H1 (cell line): ENCODE data around the gene JPH3. TPM values are rescaled to one million over a fixed set of nuclear protein-coding genes. Genes with fewer than 3 reads are reported as not detected.

ENCODE experiments used
- CTCF ChIA-PET: fragments of 300-600 bp; sonication (Branson Sonifier 250); formaldehyde crosslinking; loops from one replicate; lab custom pipeline; 2021; ENCODE audit not compliant: partially characterized antibody; lab: Charles Lee
- POLR2A ChIA-PET: fragments of 300-600 bp; sonication (Branson Sonifier 250); formaldehyde crosslinking; loops from one replicate; lab custom pipeline; 2021; ENCODE audit warnings: inconsistent platforms; ENCODE audit not compliant: partially characterized antibody; lab: Charles Lee
- DNase-seq, 2 experiments: peaks; one replicate each; pipeline versions ENCODE4 v3.0.0 to v3.0.0-alpha.2; 2010 to 2022; ENCODE audit warnings: low spot score in 2 of 2, low read depth in 1 of 2, mixed read lengths in 1 of 2
- FAIRE-seq: peaks from 2 replicates; lab custom pipeline; 2011; peaks lifted over from hg19 to GRCh38; lab: Jason Lieb, UNC
- H2AFZ ChIP-seq: 2 replicates; pipeline ENCODE4 v1.8.1; 2012; ENCODE audit warnings: low read length, inconsistent platforms
- H2AK5ac ChIP-seq: 2 replicates; pipeline ENCODE4 v1.6.1; 2013; ENCODE audit warnings: low read depth, low read length
- H2BK120ac ChIP-seq: replicated peaks from 2 replicates; pipeline ENCODE3; 2013; ENCODE audit warnings: low read depth, low read length, inconsistent platforms
- H2BK12ac ChIP-seq: 2 replicates; pipeline ENCODE4 v1.6.1; 2013; ENCODE audit warnings: low read depth, low read length
- H2BK15ac ChIP-seq: 2 replicates; pipeline ENCODE4 v1.6.1; 2013; ENCODE audit warnings: low read length
- H2BK20ac ChIP-seq: 2 replicates; pipeline ENCODE4 v1.6.1; 2013; ENCODE audit warnings: low read length
- H2BK5ac ChIP-seq: 2 replicates; pipeline ENCODE4 v1.6.1; 2013; ENCODE audit warnings: low read depth, low read length
- H3K14ac ChIP-seq: 2 replicates; pipeline ENCODE4 v1.6.1; 2013; ENCODE audit warnings: inconsistent platforms; ENCODE audit not compliant: insufficient read length
- H3K18ac ChIP-seq: 2 replicates; pipeline ENCODE4 v1.6.1; 2013; ENCODE audit warnings: low read length; ENCODE audit errors: extremely low read depth
- H3K23ac ChIP-seq: 2 replicates; pipeline ENCODE4 v1.6.1; 2013; ENCODE audit warnings: inconsistent platforms; ENCODE audit not compliant: insufficient read length
- H3K23me2 ChIP-seq: 2 replicates; pipeline ENCODE4 v1.6.1; 2013; ENCODE audit warnings: low read depth, low read length
- H3K27ac ChIP-seq: 2 replicates; pipeline ENCODE4 v1.6.1; 2011; ENCODE audit warnings: low read depth, low read length, inconsistent platforms
- H3K27me3 ChIP-seq, 4 experiments: replicated peaks in 1 of 4; 1 replicate in 1 of 4; 2 replicates in 3 of 4; pipeline versions ENCODE4 v1.6.1 to v1.8.1; 2011 to 2013; ENCODE audit warnings: low read length in 3 of 4, mild to moderate bottlenecking in 3 of 4, inconsistent platforms in 2 of 4, mixed read lengths in 2 of 4, moderate library complexity in 1 of 4; ENCODE audit not compliant: control insufficient read depth in 3 of 4, insufficient read depth in 3 of 4; ENCODE audit errors: extremely low read depth in 1 of 4
- H3K36me3 ChIP-seq, 4 experiments: 2 replicates each; pipeline versions ENCODE4 v1.6.1 to v1.8.1; 2011 to 2013; ENCODE audit warnings: mild to moderate bottlenecking in 4 of 4, low read length in 3 of 4, moderate library complexity in 2 of 4, control low read depth in 1 of 4, inconsistent platforms in 1 of 4; ENCODE audit not compliant: insufficient read depth in 4 of 4, control insufficient read depth in 2 of 4
- H3K4ac ChIP-seq: replicated peaks from 2 replicates; pipeline ENCODE3; 2013; ENCODE audit warnings: low read length, low read depth, mixed read lengths, inconsistent platforms; ENCODE audit not compliant: insufficient read length
- H3K4me1 ChIP-seq, 4 experiments: replicated peaks in 1 of 4; 1 replicate in 1 of 4; 2 replicates in 3 of 4; pipeline versions ENCODE4 v1.6.1 to v1.8.1; 2011 to 2013; ENCODE audit warnings: low read length in 3 of 4, inconsistent platforms in 2 of 4, mixed read lengths in 1 of 4; ENCODE audit not compliant: insufficient read depth in 4 of 4, control insufficient read depth in 3 of 4
- H3K4me2 ChIP-seq, 2 experiments: 2 replicates each; pipeline versions ENCODE4 v1.6.1 to v1.8.1; 2011 to 2013; ENCODE audit warnings: low read depth in 2 of 2, low read length in 2 of 2, control low read depth in 1 of 2, inconsistent platforms in 1 of 2, mild to moderate bottlenecking in 1 of 2; ENCODE audit not compliant: insufficient read depth in 1 of 2
- H3K4me3 ChIP-seq, 4 experiments: fragments of 200-600, 300-600 bp in 1 of 4; sonication (generic), shearing (Covaris generic), sonication (Bioruptor Twin) in 1 of 4; 2 replicates each; pipeline versions ENCODE4 v1.5.1 to v1.8.1; 2011 to 2016; ENCODE audit warnings: low read length in 4 of 4, low read depth in 3 of 4, control low read depth in 2 of 4, inconsistent platforms in 2 of 4, mild to moderate bottlenecking in 2 of 4, mixed read lengths in 1 of 4, moderate library complexity in 1 of 4; ENCODE audit not compliant: insufficient read depth in 2 of 4; ENCODE audit errors: extremely low read depth in 1 of 4
- H3K56ac ChIP-seq: replicated peaks from 2 replicates; pipeline ENCODE3; 2013; ENCODE audit warnings: low read depth, mild to moderate bottlenecking, mixed read lengths, low read length, inconsistent platforms; ENCODE audit not compliant: insufficient read length
- H3K79me1 ChIP-seq: 2 replicates; pipeline ENCODE4 v1.6.1; 2013; ENCODE audit warnings: low read depth, low read length, control low read depth
- H3K79me2 ChIP-seq, 2 experiments: 2 replicates each; pipeline versions ENCODE4 v1.6.1 to v1.8.1; 2012 to 2013; ENCODE audit warnings: low read length in 2 of 2, mild to moderate bottlenecking in 2 of 2, inconsistent platforms in 1 of 2; ENCODE audit not compliant: insufficient read depth in 2 of 2, control insufficient read depth in 1 of 2
- H3K9ac ChIP-seq, 4 experiments: replicated peaks in 1 of 4; 1 replicate in 1 of 4; 2 replicates in 3 of 4; pipeline versions ENCODE4 v1.6.1 to v1.8.1; 2011 to 2013; ENCODE audit warnings: low read depth in 3 of 4, low read length in 3 of 4, control low read depth in 2 of 4, mild to moderate bottlenecking in 2 of 4, moderate library complexity in 2 of 4, inconsistent platforms in 1 of 4; ENCODE audit errors: extremely low read depth in 1 of 4
- H3K9me3 ChIP-seq, 2 experiments: 2 replicates each; pipeline versions ENCODE4 v1.6.1 to v1.8.1; 2012 to 2013; ENCODE audit warnings: mild to moderate bottlenecking in 2 of 2, moderate library complexity in 2 of 2, control low read depth in 1 of 2, inconsistent platforms in 1 of 2, low read depth in 1 of 2, low read length in 1 of 2, mixed read lengths in 1 of 2; ENCODE audit not compliant: insufficient read depth in 2 of 2
- H4K20me1 ChIP-seq, 2 experiments: replicated peaks in 1 of 2; 2 replicates each; pipeline versions ENCODE3 to v1.8.1; 2011 to 2013; ENCODE audit warnings: inconsistent platforms in 2 of 2, low read length in 2 of 2, mild to moderate bottlenecking in 1 of 2; ENCODE audit not compliant: insufficient read depth in 2 of 2, control insufficient read depth in 1 of 2
- H4K5ac ChIP-seq: 2 replicates; pipeline ENCODE4 v1.6.1; 2013; ENCODE audit warnings: low read length, low read depth, mixed read lengths, inconsistent platforms; ENCODE audit not compliant: insufficient read length
- H4K8ac ChIP-seq: 2 replicates; pipeline ENCODE4 v1.8.0; 2013; ENCODE audit warnings: mild to moderate bottlenecking, moderate library complexity, low read length, inconsistent platforms; ENCODE audit not compliant: insufficient read depth; ENCODE audit errors: extremely low read depth
- H4K91ac ChIP-seq: replicated peaks from 2 replicates; pipeline ENCODE3; 2013; ENCODE audit warnings: low read length, mixed read lengths, inconsistent platforms; ENCODE audit not compliant: insufficient read length
- CBX8 ChIP-seq: fragments of 300-800, 300-1000 bp; sonication (generic); IDR thresholded peaks from 2 replicates; pipeline ENCODE4 v1.7.1; 2016; ENCODE audit warnings: low read depth, low read length, borderline replicate concordance
- FOSL1 ChIP-seq: IDR thresholded peaks from 2 replicates; pipeline ENCODE4 v1.6.1; 2011; ENCODE audit warnings: mild to moderate bottlenecking, low read depth, low read length, moderate library complexity; ENCODE audit not compliant: insufficient read depth
- KDM1A ChIP-seq: fragments of 200-600, 300-600 bp; sonication (generic); IDR thresholded peaks from 2 replicates; pipeline ENCODE4 v1.7.1; 2016; ENCODE audit warnings: mild to moderate bottlenecking, low read length, borderline replicate concordance
- KDM4A ChIP-seq: IDR thresholded peaks from one replicate; pipeline ENCODE4 v1.7.1; 2012; ENCODE audit warnings: low read depth, mild to moderate bottlenecking, moderate library complexity, low read length, inconsistent platforms; ENCODE audit not compliant: severe bottlenecking
- KDM5A ChIP-seq: fragments of 200-600 bp; IDR thresholded peaks from 2 replicates; pipeline ENCODE4 v1.7.1; 2012; ENCODE audit warnings: mild to moderate bottlenecking, low read length, inconsistent platforms, mixed read lengths
- RBBP5 ChIP-seq: IDR thresholded peaks from 2 replicates; pipeline ENCODE4 v1.7.1; 2012; ENCODE audit warnings: low read depth, mild to moderate bottlenecking, inconsistent platforms, low read length, moderate library complexity, borderline replicate concordance
- WGBS, 2 experiments: shearing (Covaris generic) in 1 of 2; methylation state at CpG; one replicate each; pipeline versions ENCODE4 v1.1.6 to v1.1.7; 2013 to 2015; ENCODE audit warnings: low lambda C conversion rate in 2 of 2, mixed read lengths in 2 of 2, inconsistent platforms in 1 of 2, low coverage in 1 of 2, missing lambda C conversion rate in 1 of 2; ENCODE audit not compliant: insufficient replicate concordance in 2 of 2, insufficient coverage in 1 of 2, insufficient read length in 1 of 2; ENCODE audit errors: extremely low coverage in 1 of 2, missing lambda C conversion rate in 1 of 2; 5-methylcytosine and 5-hydroxymethylcytosine counted together
- polyA plus RNA-seq, 7 experiments: library from polyadenylated mRNA; depleted of rRNA in 3 of 7; stranded (reverse) in 5 of 7; unstranded in 2 of 7; fragments of >200 nt in 5 of 7; fragments of 200-250 nt in 2 of 7; gene quantifications; 1 replicate in 5 of 7; 2 replicates in 1 of 7; 4 replicates in 1 of 7; pipeline versions ENCODE4 v1.2.1 to v1.2.3, GENCODE V29; 2011 to 2013; ENCODE audit warnings: missing spikeins in 2 of 7, mixed read lengths in 2 of 7
- total RNA-seq: library from RNA; stranded (reverse); fragmentation: NEBNext Ultra II Directional; extraction: Animal tissue kit (Norgen Biotek cat#: 25700); gene quantifications from 2 replicates; pipeline ENCODE4 v1.2.1, GENCODE V29; 2021

The JPH3 gene
- total and polyA plus RNA-seq, 2 of the 8 experiments (the other 6 are each of a cell fraction or from before 2014, with no cell fraction given): 10.3 to 28.3 TPM

DNA sequence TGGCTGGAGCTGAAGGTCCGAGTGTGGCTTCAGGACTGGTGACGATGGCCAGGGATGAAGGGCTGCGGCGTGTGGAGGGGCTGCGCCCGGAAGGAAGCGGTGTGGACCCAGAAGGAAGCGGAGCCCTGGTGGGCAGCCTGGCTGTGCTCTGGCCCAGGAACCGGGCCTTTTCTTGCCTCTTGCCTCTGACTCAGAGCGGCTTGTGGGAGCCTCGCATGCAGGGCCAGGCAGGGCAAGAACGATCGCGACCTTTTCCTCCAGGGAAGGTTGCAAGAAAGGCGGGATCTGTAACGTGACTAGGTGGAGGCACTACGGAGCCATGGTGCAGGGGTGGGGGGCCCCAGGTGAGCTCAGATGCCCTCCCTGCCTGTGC lies 78.0 kb downstream of the JPH3 start:
- H3K9ac ChIP-seq: no peak overlapping the region
- POLR2A ChIA-PET: interaction anchor here (0.7 kb wide), 1 partner anchor 29 kb away, joined by 3 read pairs; no protein-coding TSS in a partner anchor
- H3K4me1 ChIP-seq: peaks cover 0 to 2% (median under 1%) of the 10 kb centered on the region in 4 experiments; a peak in 3 of 7 replicates
- H3K14ac ChIP-seq: no peak overlapping the region
- WGBS, 2 experiments: 89% methylated on average over 14 of the region's 17 CpGs; no CpG with 5 or more reads in 1 of the 2 experiments
- no peak overlapping the region for H3K56ac ChIP-seq
- no peak overlapping the region for H2BK5ac ChIP-seq
- H2AFZ ChIP-seq: no peak overlapping the region
- no peaks in the 10 kb centered on the region for H3K23me2 ChIP-seq
- H4K8ac ChIP-seq: no peak overlapping the region
- no peak overlapping the region; the same call in 1 of the 2 replicates for H3K27ac ChIP-seq
- H3K79me1 ChIP-seq: no peaks in the 10 kb centered on the region; the same call in 1 of the 2 replicates
- H2BK12ac ChIP-seq: no peak overlapping the region
- H2BK15ac ChIP-seq: no peak overlapping the region
- H3K23ac ChIP-seq: no peak overlapping the region
- no peak overlapping the region for H3K4me2 ChIP-seq
- no peak overlapping the region for H2BK20ac ChIP-seq
- H4K20me1 ChIP-seq: peaks cover 6 to 14% of the 10 kb centered on the region in 2 experiments
- no peak overlapping the region for H3K18ac ChIP-seq
- no peak overlapping the region for H3K4me3 ChIP-seq
- no peak overlapping the region for H2AK5ac ChIP-seq
- H3K9me3 ChIP-seq: no peaks in the 10 kb centered on the region
- FAIRE-seq (no peak), DNase-seq (no peak)
- H3K4ac ChIP-seq: no peak overlapping the region
- no peaks in the 10 kb centered on the region; a peak in 1 of 8 replicates for H3K36me3 ChIP-seq
- no peak overlapping the region for H2BK120ac ChIP-seq
- CTCF ChIA-PET: interaction anchor here (1.3 to 2.1 kb wide), 3 partner anchors 17 to 24 kb away, joined by 5 to 8 read pairs (median 6); no protein-coding TSS in a partner anchor
- TF ChIP-seq FOSL1 (no peak), RBBP5 (no peak), KDM5A (no peak), KDM4A (no peak), CBX8 (no peak), KDM1A (no peak)
- no peaks in the 10 kb centered on the region for H3K27me3 ChIP-seq
- no peak overlapping the region for H4K91ac ChIP-seq
- no peaks in the 10 kb centered on the region for H3K79me2 ChIP-seq
- no peak overlapping the region for H4K5ac ChIP-seq
